Dermis microvascular lymphatic vessel endothelial cell (primary cell): Measurements from ENCODE around the gene SPPL2B. TPM values are rescaled to one million over a fixed set of nuclear protein-coding genes. Genes with fewer than 3 reads are reported as not detected.
A peak's percentile ranks its signal among the peaks of the same experiment; 100 is the strongest.
"Not testable (repeated sequence)": the region's sequence is repeated elsewhere in the genome, so short reads cannot be mapped to it uniquely, and the experiment has no call there.

Source experiments
- DNase-seq, 2 donors: peaks; one replicate each; pipeline versions ENCODE4 v3.0.0 to v3.0.0-alpha.2; 2010; ENCODE audit warnings: low read depth in 2 of 2
- total RNA-seq: library from RNA; depleted of rRNA; stranded (reverse); fragments of >200 nt; gene quantifications from 2 replicates; pipeline ENCODE4 v1.2.1, GENCODE V29; 2014

Gene SPPL2B
- 13.9 and 25.8 TPM in 2 replicates for total RNA-seq

- peak; percentile 79 to 90 for DNase-seq
Measured at GRCh38 chr19:2328401-2329148, at the start of gene SPPL2B, which contains the start of gene LSM7. Gene SPPL2B, plus strand, starts transcription at chr19:2328684. Its CDS starts 26 bp downstream, at chr19:2328710. Gene LSM7, minus strand, starts transcription at chr19:2328586. Its CDS starts 20 bp downstream, at chr19:2328566.

- no peak for DNase-seq
Measured at GRCh38 chr19:2280633-2281264, 47.7 kb upstream of the SPPL2B start.

GRCh38 chr19:2281265-2282061 is 47.0 kb upstream of the SPPL2B start:
- not testable (repeated sequence) for DNase-seq

GRCh38 chr19:2282062-2282861 is 46.2 kb upstream of the SPPL2B start, which contains the start of gene PEAK3:
Gene PEAK3, minus strand, starts transcription at chr19:2282175. Its CDS starts 1,244 bp downstream, at chr19:2280931.
- peak in 1 of 2 donors; percentile 39 for DNase-seq

- DNase-seq, result no peak
Measured at GRCh38 chr19:2282862-2283237, 45.6 kb upstream of the SPPL2B start.

- DNase-seq, result no peak
Measured at GRCh38 chr19:2283835-2284507, 44.5 kb upstream of the SPPL2B start.

- DNase-seq, result no peak
Measured at GRCh38 chr19:2286402-2287140, 41.9 kb upstream of the SPPL2B start.

- no peak for DNase-seq
Measured at GRCh38 chr19:2287585-2288337, 40.7 kb upstream of the SPPL2B start.

GRCh38 chr19:2288338-2288817 is 40.1 kb upstream of the SPPL2B start:
- DNase-seq, result no peak

GRCh38 chr19:2288818-2289713 is 39.4 kb upstream of the SPPL2B start:
- no peak for DNase-seq

GRCh38 chr19:2289714-2290435 is 38.6 kb upstream of the SPPL2B start:
- DNase-seq, result no peak

GRCh38 chr19:2290441-2291184 is 37.9 kb upstream of the SPPL2B start:
- no peak for DNase-seq

GRCh38 chr19:2291185-2291751 is 37.2 kb upstream of the SPPL2B start:
- DNase-seq, result no peak

- DNase-seq, result no peak
Measured at GRCh38 chr19:2294687-2295335, 33.7 kb upstream of the SPPL2B start.

- no peak for DNase-seq
Measured at GRCh38 chr19:2296141-2296540, 32.3 kb upstream of the SPPL2B start.

GRCh38 chr19:2300533-2300932 is 28.0 kb upstream of the SPPL2B start:
- DNase-seq, result no peak
